CMK (cell line): ENCODE measurements around the gene MYO18A.
A peak's percentile ranks its signal among the peaks of the same experiment; 100 is the strongest.

ENCODE experiments used
- DNase-seq: peaks from one replicate; pipeline ENCODE4 v3.0.0-alpha.2; 2010; ENCODE audit warnings: low read depth

MYO18A gene

DNA sequence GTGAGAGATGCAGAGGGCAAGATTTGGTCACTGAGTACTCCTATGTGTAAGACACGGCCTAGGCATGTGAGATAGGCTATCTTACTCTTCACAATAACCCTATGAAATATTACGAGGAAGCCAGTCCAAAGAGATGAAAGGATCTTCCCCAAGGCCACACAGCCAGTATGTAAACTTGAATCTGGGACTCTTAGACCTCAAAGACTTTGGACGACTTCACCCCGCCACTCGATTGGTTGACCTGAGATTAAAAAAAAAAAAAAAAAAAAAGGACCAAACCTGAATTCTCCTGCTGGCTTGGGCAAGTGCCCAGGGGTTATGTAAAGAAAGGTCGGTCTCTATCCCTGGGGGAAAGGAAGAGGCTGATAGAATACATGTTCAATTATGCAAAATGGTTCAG lies 104.1 kb downstream of the MYO18A start:
- DNase-seq, result no peak

- DNase-seq, result no peak
Measured at GRCh38 chr17:29074488-29074887, 105.7 kb downstream of the MYO18A start.

DNA sequence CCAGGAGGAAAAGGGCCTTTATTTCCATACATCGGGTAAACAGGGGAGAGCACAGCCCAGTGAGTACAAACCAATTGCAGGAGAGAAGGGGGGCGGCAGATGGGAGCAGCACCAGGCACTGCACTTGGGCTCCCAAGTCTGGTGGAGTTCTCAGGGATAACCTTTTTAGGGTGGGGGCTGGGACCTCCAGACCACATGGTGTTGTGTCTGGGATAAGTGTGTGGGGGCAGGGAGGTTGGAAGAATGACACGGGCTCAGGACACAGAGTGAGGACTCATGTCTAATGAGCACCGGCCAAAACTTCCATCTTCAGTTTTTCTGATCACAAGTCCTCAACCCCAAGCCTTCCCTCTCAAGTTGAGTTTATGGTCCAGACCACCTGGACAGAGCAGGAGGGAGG lies 106.7 kb downstream of the MYO18A start:
- DNase-seq, result no peak

GRCh38 chr17:29073045-29073444 lies 107.2 kb downstream of the MYO18A start:
- DNase-seq, result no peak

- DNase-seq, result no peak
Measured at GRCh38 chr17:29071303-29071702, 108.9 kb downstream of the MYO18A start.

DNA sequence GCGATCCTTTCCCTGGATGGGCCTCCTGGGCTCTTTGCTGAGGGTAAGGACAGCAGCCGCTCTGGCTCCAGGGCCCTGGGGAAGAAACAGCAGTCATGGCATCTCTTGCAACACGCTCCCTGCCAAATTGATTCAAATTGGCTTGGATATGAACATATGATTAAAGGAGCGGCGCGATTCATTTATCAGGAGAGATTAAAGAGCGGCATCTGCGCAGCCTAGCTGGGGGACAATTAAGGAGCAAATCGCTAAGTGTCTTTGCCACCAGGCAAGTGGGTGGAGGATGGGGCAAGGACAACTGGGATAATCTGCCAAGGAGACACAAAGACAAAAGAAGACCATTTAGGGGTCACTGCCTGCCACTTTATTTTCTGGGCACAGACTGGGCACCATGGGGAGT lies 109.4 kb downstream of the MYO18A start:
- no peak for DNase-seq

DNA sequence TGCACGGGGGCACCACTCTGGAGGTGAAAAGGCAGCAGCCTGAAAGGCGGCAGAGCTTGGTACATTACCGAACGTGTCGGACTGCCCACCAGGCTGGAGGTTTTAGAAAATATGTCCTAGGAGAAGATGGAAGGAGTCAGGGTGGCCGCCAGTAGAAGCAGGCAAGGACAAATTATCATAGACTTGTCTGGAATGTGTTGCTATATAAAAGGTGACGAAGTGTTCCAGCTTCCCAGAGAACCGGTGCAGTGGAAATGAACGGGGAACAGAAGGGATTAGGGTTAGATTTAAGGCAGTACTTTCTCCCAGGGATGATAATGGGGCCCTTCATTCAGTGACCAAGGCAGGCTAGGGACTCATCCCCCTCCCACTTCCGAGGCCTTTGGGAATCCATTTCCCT lies 109.9 kb downstream of the MYO18A start:
- DNase-seq, result no peak

GRCh38 chr17:29069526-29070041 lies 110.6 kb downstream of the MYO18A start:
- no peak for DNase-seq

DNA sequence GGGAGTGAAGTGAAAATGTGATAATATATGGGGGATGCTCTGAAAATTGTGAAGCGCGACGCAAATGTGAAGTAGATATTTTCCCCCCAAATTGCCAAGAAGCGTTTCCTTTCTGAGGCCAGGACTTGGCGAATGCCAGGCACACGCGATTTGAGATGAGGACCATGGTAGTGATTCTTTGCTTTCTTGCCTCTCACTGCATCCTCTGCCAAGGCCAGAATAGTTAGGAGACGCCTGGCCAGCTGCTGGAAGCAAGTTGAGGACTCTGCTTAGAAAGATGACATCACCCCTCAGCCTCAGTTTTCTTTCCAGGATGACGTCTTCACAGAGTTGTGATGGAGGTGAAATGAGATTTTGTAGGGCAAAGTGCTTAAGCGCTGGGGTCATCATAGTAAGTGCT lies 111.4 kb downstream of the MYO18A start:
- no peak for DNase-seq

DNA sequence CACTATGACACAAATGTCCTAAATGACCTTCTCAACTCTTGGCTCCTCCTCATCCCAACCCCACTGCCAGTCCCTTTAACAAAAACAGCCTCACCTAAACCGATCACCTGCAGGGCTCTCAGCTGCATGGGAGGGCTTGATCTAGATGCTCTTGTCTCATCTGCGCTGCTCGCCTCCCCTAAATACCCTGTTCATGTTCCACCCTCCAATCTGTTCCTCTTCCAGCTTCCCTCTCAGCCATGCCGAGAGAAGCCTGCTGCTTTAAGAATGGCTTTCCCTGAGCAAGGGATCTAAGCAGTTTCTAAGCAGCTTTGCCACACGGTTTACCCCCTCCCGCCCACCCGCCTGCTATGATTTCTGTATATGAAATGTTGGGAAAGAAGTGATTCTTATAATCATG lies 113.6 kb downstream of the MYO18A start:
- DNase-seq, result no peak

DNA sequence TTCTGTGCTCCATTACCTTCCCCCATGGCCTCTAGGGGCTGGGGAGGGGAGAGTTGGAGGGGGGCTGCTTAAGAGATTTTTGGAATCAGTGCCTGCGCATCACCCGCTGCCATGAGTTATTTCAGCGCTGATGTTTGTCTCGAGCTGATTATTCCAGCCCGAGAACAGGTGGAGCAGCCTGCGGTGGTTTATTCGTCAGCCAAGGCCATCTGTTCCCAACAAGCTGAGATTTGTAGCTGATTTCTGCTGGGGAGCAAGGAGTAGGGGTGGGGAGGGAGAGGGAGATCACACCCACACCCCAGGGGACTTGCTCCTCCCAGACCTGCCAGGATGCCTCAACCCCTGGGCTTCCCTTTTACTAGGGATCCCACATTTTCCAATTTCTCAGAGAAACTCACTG lies 114.2 kb downstream of the MYO18A start:
- DNase-seq, result no peak

DNA sequence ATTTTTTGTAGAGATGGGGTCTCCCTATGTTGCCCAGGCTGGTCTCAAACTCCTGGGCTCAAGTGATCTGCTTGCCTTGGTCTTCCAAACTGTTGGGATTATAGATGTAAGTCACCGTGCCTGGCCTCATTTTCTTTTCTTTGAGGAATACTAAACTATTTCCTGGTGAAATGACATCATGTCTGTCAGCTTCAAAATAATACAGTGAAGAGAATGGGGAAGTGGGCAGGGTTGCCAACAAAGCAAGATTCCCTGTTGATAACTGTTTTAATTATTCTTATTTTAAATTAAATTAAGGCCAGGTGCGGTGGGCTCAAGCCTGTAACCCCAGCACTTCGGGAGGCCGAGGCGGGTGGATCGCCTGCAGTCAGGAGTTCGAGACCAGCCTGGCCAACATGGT lies 116.2 kb downstream of the MYO18A start:
- DNase-seq, result no peak

DNA sequence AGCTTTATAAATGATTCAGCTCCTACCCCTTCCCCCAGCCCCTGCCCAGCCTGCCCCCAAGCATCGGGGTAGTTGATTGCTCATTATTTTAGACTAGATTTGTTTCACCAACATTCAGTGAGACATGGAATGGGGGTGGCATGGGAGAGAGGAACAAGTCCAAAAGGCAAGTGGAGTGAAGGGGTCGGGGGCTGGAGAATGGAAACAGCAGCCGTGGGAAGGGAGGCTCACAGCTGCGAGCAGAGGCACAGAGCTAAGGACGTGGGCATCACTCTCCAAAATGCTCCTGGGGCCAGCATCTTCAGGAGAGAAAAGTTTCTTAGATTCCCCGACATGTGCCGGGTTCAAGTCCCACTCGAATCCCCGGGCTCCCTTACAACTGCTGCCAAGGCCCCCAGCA lies 118.0 kb downstream of the MYO18A start:
- no peak for DNase-seq

GRCh38 chr17:29061036-29061435 lies 119.2 kb downstream of the MYO18A start:
- peak; percentile 62 for DNase-seq

- DNase-seq, result no peak
Measured at GRCh38 chr17:29060475-29060874, 119.7 kb downstream of the MYO18A start.

DNA sequence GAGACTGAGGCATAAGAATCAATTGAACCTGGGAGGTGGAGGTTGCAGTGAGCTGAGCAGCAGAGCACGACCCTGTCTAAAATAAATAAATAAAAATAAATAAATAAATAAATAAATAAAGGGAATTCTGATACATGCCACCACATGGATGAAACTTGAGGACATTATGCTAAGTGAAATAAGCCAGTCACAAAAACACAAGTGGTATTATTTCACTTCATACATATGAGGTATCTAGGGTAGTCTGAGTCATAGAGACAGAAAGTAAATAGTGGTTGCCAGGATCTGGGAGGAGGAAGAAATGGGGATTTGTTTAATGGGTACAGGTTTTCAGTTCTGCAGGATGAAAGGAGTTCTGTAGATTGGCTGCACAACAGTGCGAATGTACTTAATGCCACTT lies 120.9 kb downstream of the MYO18A start:
- DNase-seq, result no peak

DNA sequence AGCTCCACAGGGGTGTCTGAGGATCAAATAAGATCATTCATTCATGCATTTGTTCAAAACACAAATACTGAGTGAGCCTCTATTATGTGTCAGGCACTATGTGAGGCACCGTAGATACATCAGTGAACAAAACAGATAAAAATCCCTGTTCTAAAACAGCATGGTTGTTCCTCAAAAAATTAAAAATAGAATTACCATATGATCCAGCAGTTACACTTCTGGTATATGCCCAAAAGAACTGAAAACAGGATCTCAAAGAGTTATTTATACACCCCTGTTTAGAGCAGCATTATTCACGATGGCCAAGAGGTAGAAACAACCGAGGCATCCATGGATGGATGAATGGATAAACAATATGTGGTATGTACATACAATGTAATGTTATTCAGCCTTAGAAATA lies 121.8 kb downstream of the MYO18A start:
- DNase-seq, result no peak

GRCh38 chr17:29057361-29057760 lies 122.8 kb downstream of the MYO18A start:
- DNase-seq, result no peak

- no peak for DNase-seq
Measured at GRCh38 chr17:29054835-29055234, 125.4 kb downstream of the MYO18A start.

DNA sequence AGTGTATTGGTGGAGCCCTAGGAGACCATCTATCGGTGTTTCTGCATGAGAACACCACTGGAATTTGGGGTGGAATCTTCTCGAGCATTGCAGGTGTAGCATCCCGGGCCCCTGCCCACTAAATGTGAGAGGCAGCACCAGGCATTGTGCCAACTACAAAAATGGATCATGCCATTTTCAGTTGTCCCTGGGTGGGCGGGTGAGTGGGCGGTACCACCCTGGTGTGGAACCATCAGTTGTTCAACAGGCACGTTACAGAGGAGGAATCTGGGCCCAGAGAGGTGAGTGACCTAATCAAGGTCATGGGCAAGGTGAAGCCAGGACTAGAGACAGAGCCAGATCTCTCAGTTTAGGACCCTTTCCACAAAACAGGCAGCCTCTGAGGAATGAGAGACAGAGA lies 128.5 kb downstream of the MYO18A start:
- no peak for DNase-seq

GRCh38 chr17:29051194-29051593 lies 129.0 kb downstream of the MYO18A start:
- no peak for DNase-seq

DNA sequence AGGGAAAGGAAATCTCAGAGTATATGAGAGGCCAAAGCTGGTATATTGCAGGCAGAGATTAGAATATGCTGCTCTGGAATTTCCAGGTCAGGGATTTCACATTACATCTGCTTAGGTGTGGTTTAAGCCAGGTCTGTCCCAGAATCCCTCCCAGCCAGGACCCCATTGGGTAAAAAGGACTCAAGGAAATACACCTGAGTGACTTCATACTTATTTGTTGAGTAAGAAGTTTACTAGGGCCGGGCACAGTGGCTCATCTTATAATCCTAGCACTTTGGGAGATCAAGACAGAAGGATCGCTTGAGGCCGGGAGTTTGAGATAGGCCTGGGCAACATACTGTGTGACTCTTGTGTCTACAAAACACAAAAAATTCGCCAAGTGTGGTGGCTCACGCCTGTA lies 130.0 kb downstream of the MYO18A start:
- no peak for DNase-seq

- DNase-seq, result no peak
Measured at GRCh38 chr17:29049541-29050145, 130.6 kb downstream of the MYO18A start.
